NCI-H82 (cell line): ENCODE measurements around the gene SYNDIG1.

Experiments
- DNase-seq: peaks from one replicate; lab custom pipeline; 2025; lab: John Stamatoyannopoulos, UW

SYNDIG1 gene

GRCh38 chr20:24694157-24694726 is 224.8 kb downstream of the SYNDIG1 start:
- no peak for DNase-seq

- no peak for DNase-seq
Measured at GRCh38 chr20:24694727-24695528, 225.5 kb downstream of the SYNDIG1 start.

DNA sequence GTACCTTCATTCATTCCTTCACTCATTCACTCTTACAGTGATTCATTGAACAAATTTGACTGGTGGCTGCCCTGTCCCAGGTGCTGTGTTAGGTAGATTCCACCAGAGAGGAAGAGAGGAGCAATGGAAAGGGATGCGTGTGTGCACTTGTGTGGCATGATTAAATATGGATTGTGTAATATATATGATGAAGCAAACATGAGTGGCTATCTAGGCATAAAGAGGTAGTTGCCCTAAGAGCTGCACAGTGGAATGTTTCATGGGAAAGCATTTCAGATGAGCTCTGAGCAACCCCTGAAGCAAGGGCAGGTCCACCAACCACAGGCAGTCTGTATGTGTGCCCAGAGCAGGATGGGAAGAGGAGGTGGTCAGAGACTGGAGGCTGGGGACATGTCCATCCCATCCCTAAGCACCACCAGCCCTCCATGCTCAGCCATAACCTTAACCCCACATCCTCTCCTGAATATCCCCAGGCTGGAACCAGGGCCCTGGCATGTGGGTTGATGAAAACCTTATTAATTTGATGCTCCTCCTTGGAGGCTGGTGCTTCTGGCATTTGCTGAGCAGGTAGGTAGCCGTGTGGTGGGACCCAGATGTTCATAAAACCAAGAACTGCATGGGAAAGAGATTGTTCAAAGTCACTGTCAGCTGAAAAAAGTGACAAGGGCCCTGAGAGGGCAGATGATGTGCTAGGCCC is 226.2 kb downstream of the SYNDIG1 start:
- no peak for DNase-seq

- no peak for DNase-seq
Measured at GRCh38 chr20:24696396-24696795, 227.0 kb downstream of the SYNDIG1 start.

DNA sequence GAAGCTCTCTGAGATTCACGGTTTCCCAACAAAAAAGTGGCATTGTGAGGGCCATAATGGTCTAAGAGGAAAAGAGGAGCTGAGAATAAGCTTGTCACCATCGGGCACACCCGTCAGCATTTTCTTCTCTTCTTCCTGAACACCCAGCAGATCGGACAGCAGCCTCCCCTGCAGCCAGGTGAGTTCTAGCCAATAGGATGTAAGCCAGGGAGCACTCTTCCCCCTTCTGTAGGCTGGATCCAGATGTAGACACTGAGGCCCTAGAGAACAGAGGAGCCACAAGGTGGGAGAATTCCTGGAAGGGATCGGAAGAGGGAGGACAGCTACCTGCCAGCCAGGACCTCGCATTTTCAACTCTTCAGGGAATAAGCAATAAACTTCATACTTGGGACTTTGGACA is 228.0 kb downstream of the SYNDIG1 start:
- DNase-seq = no peak

DNA sequence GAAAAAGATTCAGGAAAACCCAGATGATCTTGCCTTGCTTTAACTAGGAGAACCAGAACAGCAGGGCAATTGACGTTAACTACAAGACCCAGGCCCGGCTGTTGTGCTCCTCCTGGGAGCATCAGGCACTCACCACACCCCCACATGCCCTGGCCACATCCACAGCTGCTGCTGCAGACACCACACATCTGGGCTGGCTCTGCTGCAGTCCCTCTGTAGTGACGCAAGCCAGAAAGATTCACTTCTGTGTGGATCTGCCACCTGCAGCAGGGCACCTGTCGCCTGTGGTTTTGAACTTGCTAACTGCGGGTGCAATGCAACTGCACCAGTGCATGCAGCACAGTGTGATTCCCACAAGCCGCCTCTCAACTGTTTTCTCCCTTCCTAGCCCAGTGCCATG is 228.8 kb downstream of the SYNDIG1 start:
- DNase-seq = no peak

DNA sequence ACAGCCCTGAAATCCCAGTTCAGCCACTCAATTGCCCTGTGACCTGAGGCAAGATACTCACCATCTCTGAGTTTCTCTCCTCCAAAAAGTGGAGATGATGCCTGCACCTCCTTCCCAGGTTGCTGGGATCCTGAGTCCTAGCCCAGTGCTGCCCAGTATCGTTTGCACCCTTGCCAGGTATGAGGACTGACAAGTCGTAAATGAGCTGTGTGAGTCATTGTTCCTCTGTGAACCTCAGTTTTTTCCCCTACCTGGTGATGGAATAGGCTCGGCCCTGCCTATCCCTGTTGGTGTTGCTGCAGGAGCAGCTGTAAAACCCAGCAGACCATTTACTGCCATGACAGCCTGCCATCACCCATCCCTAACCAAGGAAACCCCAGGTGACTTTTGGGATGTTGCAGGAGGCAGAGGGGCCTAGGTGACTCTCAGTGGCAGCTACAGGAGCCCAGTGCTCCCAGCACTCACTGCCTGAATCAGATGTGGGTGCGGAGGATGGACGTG is 229.3 kb downstream of the SYNDIG1 start:
- DNase-seq = no peak

- no peak for DNase-seq
Measured at GRCh38 chr20:24699321-24700165, 230.1 kb downstream of the SYNDIG1 start.

- DNase-seq = no peak
Measured at GRCh38 chr20:24700166-24700860, 230.9 kb downstream of the SYNDIG1 start.

DNA sequence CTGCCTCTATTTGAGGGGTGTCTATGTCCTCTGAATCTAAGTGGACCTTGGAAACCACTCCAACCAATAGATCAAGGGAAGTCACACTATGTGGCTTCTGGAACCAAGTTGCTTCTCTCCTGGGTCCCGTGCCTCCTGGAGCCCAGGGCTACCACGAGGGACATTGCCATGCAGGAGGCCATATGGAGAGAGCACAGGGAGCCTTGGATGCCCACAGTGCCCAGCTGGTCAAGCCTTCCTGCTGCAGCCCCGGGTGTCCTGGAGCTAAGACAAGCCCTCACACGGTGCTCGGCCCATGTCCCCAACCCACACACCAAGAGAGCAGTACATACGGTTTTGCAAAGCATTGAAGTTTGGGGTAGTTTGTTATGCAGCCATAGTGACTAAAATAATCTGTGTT is 231.6 kb downstream of the SYNDIG1 start:
- DNase-seq = no peak

GRCh38 chr20:24701668-24702067 is 232.2 kb downstream of the SYNDIG1 start:
- no peak for DNase-seq

DNA sequence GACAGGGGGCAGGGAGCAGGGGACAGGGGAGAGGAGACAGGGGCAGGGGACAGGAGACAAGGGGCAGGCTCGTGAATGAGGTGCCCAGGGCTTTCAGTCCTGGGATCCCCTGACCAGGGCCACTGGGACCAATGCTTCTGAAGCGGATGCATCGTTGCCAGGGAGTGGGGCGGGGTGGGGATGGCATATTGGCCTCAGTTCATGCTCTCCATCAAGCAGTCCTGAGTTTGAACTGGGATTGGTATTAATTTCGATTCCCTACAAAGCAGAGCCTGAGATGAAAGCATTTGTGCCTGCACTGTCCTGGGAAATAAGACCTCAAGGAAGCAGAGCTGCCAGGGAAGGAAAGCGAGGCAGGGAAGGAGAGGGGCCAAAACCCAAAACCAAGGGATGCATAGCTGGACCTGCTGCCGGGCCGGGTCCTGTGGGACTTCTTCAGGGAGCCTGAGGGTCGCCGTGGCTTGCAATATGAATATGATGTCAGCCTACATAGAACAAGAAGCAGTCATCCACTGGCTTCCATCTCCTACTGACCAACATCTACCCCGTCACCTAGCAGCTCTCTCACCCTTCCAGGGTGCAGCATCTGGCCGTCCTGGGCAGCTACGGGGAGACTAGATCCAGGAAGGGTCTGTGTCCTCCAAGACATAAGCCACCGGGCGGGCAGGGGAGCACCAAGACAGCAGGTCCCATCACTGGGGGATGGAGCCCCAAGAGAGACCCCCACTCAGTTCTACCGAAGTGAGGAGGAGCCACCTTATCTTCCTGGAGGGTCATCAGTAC is 233.3 kb downstream of the SYNDIG1 start:
- no peak for DNase-seq

GRCh38 chr20:24703284-24703610 is 233.8 kb downstream of the SYNDIG1 start:
- no peak for DNase-seq

- DNase-seq = no peak
Measured at GRCh38 chr20:24704899-24705298, 235.5 kb downstream of the SYNDIG1 start.

- no peak for DNase-seq
Measured at GRCh38 chr20:24705486-24705885, 236.1 kb downstream of the SYNDIG1 start.

DNA sequence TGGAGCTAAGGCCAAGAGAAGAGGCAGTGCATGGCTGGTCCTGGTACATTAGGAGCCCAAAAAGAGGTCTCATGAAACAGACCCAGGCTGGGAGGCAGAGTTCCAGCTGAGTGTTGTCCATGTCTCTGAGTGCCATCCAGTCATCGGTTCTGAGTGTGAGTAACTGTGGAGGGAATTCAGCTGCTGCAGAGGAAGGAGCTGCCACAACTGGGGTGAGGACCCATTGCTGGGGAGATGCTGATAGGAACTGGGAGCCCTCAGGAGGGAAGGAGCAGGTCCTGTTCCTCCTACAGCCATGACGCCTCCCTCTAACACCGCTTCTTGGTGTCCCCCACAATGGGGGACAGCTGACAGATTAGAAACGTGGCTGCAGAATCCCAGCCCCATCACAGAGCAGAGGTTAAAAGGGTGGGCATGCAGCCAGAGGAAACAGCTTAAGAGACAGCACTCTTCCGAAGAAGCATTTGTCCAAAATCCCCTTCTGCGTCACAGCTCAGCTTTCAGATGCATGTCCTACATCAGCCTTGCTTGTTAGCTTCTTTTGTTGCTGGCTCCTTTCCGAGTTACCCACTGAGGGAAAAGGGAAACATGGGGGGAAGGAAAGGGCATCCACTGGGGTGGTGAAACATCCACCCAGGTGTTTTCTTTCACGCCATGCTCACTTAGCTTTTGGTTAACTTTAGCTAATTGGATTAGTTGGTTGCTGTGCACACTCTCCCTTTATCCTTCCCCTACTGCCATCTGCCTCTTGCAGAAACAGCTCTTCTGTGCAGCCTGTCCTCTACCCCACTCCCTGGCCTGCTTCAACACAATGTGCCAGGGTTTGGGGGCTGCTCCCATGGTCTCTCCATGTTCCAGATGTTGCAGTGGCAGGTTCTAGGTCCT is 239.2 kb downstream of the SYNDIG1 start:
- peak; percentile 97 for DNase-seq
